ENCODE measurements around the gene PTDSS2. TPM values are rescaled to one million over a fixed set of nuclear protein-coding genes. Genes with fewer than 3 reads are reported as not detected.

The PTDSS2 gene
- polyA plus RNA-seq, 2 of the 4 experiments (the other 2 are of a cell fraction): 23.4 to 38.9 TPM

- no peak overlapping the region for H3K4me3 ChIP-seq
- TF ChIP-seq ELK1 (IDR thresholded peaks at IDR 0.05; ENCODE audit: low read depth, low read length) (no peak), SMC3 (IDR thresholded peaks at IDR 0.05) (no peak), REST (IDR thresholded peaks at IDR 0.05) (no peak), GATA3 (IDR thresholded peaks at IDR 0.05; ENCODE audit: borderline replicate concordance) (no peak), EHF (CRISPR knock-in tag; IDR thresholded peaks at IDR 0.05) (no peak), KDM5A (IDR thresholded peaks at IDR 0.05) (no peak), CEBPB (IDR thresholded peaks at IDR 0.05) (no peak), HES2 (IDR thresholded peaks at IDR 0.05) (no peak), RAD21 (conservative IDR thresholded peaks at IDR 0.05 in 1 of 2, IDR thresholded peaks at IDR 0.05 in 1 of 2) (no peak), NPAS2 (CRISPR knock-in tag; IDR thresholded peaks at IDR 0.05; ENCODE audit: borderline replicate concordance) (no peak)
- no peak for DNase-seq (ENCODE audit: low read depth in 1 of 2, low spot score in 1 of 2)
- FAIRE-seq: no peak
- ChIA-PET POLR2A (interaction anchor here (1.1 kb wide), 1 partner anchor 21 kb away, joined by 3 read pairs; no protein-coding TSS in a partner anchor), CTCF (interaction anchor here (0.9 to 2.7 kb wide), 3 partner anchors 12 to 70 kb away, joined by 3 to 13 read pairs (median 3); no protein-coding TSS in a partner anchor)
- no peak for ATAC-seq
- no peak overlapping the region for H3K4me2 ChIP-seq
- H3K27ac ChIP-seq: no peak overlapping the region
- 93% methylated on average over 10 of the region's 10 CpGs for WGBS (ENCODE audit: missing lambda C conversion rate)
- peaks cover 5% of the 10 kb centered on the region; the same call in 1 of the 3 replicates for H3K4me1 ChIP-seq
- peaks cover 10% of the 10 kb centered on the region for H3K9me3 ChIP-seq
Observed at GRCh38 chr11:521177-521688, 71.2 kb downstream of the PTDSS2 start.

GRCh38 chr11:526192-526591, 76.1 kb downstream of the PTDSS2 start:
- no peak for DNase-seq (ENCODE audit: low read depth in 1 of 2, low spot score in 1 of 2)
- 82% methylated on average over 17 of the region's 17 CpGs for WGBS (ENCODE audit: missing lambda C conversion rate)
- ChIA-PET CTCF (interaction anchor here (1.4 kb wide), 1 partner anchor 75 kb away, joined by 3 read pairs; no protein-coding TSS in a partner anchor), POLR2A (no interaction called here)
- TF ChIP-seq NR3C1 (IDR thresholded peaks at IDR 0.05) (no peak), POLR2AphosphoS2 (conservative IDR thresholded peaks at IDR 0.05; ENCODE audit: low read length) (no peak), MAFK (IDR thresholded peaks at IDR 0.05; ENCODE audit: partially characterized antibody) (no peak), FOSL2 (IDR thresholded peaks at IDR 0.05) (no peak), FOSL2 (CRISPR knock-in tag; IDR thresholded peaks at IDR 0.05) (no peak), SMC3 (IDR thresholded peaks at IDR 0.05) (no peak), MAZ (IDR thresholded peaks at IDR 0.05; ENCODE audit: borderline replicate concordance, low read depth, low read length) (no peak), HDAC2 (IDR thresholded peaks at IDR 0.05) (no peak), ATOH8 (CRISPR knock-in tag; IDR thresholded peaks at IDR 0.05; ENCODE audit: low read depth) (no peak), POLR2A (IDR thresholded peaks at IDR 0.05; ENCODE audit: low read length) (no peak), FOXS1 (CRISPR knock-in tag; IDR thresholded peaks at IDR 0.05) (no peak), BHLHE40 (IDR thresholded peaks at IDR 0.05; ENCODE audit: low read depth, low read length) (no peak)
- FAIRE-seq: no peak
- ATAC-seq: no peak
- Histone ChIP-seq H3K4me2 (no peak overlapping the region), H3K27ac (no peak overlapping the region), H3K4me1 (no peaks in the 10 kb centered on the region), H3K4me3 (no peak overlapping the region), H3K9me3 (no peaks in the 10 kb centered on the region)
